ENCODE results near the gene DNTT.

The DNTT gene

GRCh38 chr10:96281444-96282029 lies 22.7 kb upstream of the DNTT start:
- in situ Hi-C loops (cut with MboI; ENCODE audit: low sequenced_read_pairs, unreplicated experiment): no loop called here
- no peak for DNase-seq (ENCODE audit: low spot score)
- no peak for TF ChIP-seq CTCF (IDR thresholded peaks at IDR 0.05; ENCODE audit: borderline replicate concordance, control extremely low read depth, extremely low read depth, insufficient read depth, missing control alignments)

- no peak for TF ChIP-seq CTCF (IDR thresholded peaks at IDR 0.05; ENCODE audit: borderline replicate concordance, control extremely low read depth, extremely low read depth, insufficient read depth, missing control alignments)
- in situ Hi-C loops (cut with MboI; ENCODE audit: low sequenced_read_pairs, unreplicated experiment): no loop called here
- no peak for DNase-seq (ENCODE audit: low spot score)
Observed at GRCh38 chr10:96283351-96283750, 20.9 kb upstream of the DNTT start.

GRCh38 chr10:96283756-96284155 lies 20.5 kb upstream of the DNTT start:
- no peak for TF ChIP-seq CTCF (IDR thresholded peaks at IDR 0.05; ENCODE audit: borderline replicate concordance, control extremely low read depth, extremely low read depth, insufficient read depth, missing control alignments)
- DNase-seq (ENCODE audit: low spot score): no peak
- in situ Hi-C loops (cut with MboI; ENCODE audit: low sequenced_read_pairs, unreplicated experiment): no loop called here

GRCh38 chr10:96285331-96285752 lies 18.9 kb upstream of the DNTT start:
- DNase-seq (ENCODE audit: low spot score): no peak
- in situ Hi-C loops (cut with MboI; ENCODE audit: low sequenced_read_pairs, unreplicated experiment): no loop called here

GRCh38 chr10:96287392-96288105 lies 16.7 kb upstream of the DNTT start:
- TF ChIP-seq CTCF (IDR thresholded peaks at IDR 0.05; ENCODE audit: borderline replicate concordance, control extremely low read depth, extremely low read depth, insufficient read depth, missing control alignments): no peak
- in situ Hi-C loops (cut with MboI; ENCODE audit: low sequenced_read_pairs, unreplicated experiment): no loop called here
- peak; percentile 28 for DNase-seq (ENCODE audit: low spot score)

More at GRCh38 chr10:96285331-96285752, 18.9 kb upstream of the DNTT start:
- no peak for TF ChIP-seq CTCF (IDR thresholded peaks at IDR 0.05; ENCODE audit: borderline replicate concordance, control extremely low read depth, extremely low read depth, insufficient read depth, missing control alignments)

- peak; percentile 52 for DNase-seq (ENCODE audit: low spot score)
- in situ Hi-C loops (cut with MboI; ENCODE audit: low sequenced_read_pairs, unreplicated experiment): no loop called here
- TF ChIP-seq CTCF (IDR thresholded peaks at IDR 0.05; ENCODE audit: borderline replicate concordance, control extremely low read depth, extremely low read depth, insufficient read depth, missing control alignments): no peak
Observed at GRCh38 chr10:96288151-96288621, 16.0 kb upstream of the DNTT start.

Measured in GM13976 (cell line).